ENCODE results near the gene ZNF521.

ZNF521 gene

GRCh38 chr18:25019086-25019860, 332.7 kb downstream of the ZNF521 start:
- Histone ChIP-seq H3K27ac (ENCODE audit: low read depth, low read length) (no peak overlapping the region), H3K4me3 (ENCODE audit: low read length) (no peak overlapping the region), H3K27me3 (ENCODE audit: control insufficient read depth, insufficient read depth, low read length) (no peaks in the 10 kb centered on the region), H3K36me3 (ENCODE audit: control insufficient read depth, insufficient read depth, low read length) (no peaks in the 10 kb centered on the region), H3K4me1 (ENCODE audit: control insufficient read depth, insufficient read depth, low read length) (no peaks in the 10 kb centered on the region), H3K9ac (ENCODE audit: low read length) (no peak overlapping the region)

DNA sequence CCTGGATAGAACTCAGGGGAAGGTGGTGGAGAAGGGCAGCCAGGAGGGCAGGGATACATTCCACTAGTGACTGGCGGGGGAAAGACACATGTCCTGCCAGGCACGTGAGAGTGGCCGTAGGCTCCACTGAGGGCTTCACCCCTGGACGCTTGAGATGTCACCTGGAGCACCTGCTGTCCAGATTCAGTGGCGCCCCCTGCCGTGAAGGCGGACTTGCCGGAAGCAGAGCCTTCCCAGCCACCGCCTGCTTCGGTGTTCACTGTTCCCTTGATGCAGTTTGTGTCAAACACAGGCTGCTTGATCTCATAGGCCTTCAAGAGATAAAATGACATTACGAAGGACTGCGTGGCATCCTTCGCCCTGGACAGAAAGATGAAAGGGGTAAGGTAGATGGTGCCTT, 335.3 kb downstream of the ZNF521 start:
- H3K9ac ChIP-seq (ENCODE audit: low read length), result no peak overlapping the region
- no peaks in the 10 kb centered on the region for H3K27me3 ChIP-seq (ENCODE audit: control insufficient read depth, insufficient read depth, low read length)
- H3K27ac ChIP-seq (ENCODE audit: low read depth, low read length), result no peak overlapping the region
- no peaks in the 10 kb centered on the region for H3K36me3 ChIP-seq (ENCODE audit: control insufficient read depth, insufficient read depth, low read length)
- no peak overlapping the region for H3K4me3 ChIP-seq (ENCODE audit: low read length)
- H3K4me1 ChIP-seq (ENCODE audit: control insufficient read depth, insufficient read depth, low read length), result no peaks in the 10 kb centered on the region

DNA sequence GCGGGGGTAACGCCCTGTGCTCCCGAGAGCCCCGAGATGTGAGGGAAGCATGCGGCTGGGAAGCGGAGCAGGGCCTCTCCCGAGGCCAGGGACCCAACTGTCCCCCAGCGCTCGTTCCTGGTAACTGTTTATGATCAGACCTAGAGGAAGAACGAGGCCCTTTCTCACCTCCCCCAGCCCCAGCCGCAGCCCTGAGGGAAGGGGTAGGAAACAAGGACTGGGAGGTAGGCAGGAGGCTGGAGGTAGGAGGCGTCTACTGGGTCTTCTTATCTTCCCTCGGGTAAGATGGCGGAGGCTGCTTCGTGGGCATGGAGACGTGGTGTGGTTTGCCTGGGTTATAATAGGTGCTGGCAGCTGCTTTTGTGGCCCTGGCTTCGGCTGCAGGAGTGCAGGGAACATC, 335.8 kb downstream of the ZNF521 start:
- no peak overlapping the region for H3K4me3 ChIP-seq (ENCODE audit: low read length)
- H3K27ac ChIP-seq (ENCODE audit: low read depth, low read length), result no peak overlapping the region
- no peak overlapping the region for H3K9ac ChIP-seq (ENCODE audit: low read length)
- no peaks in the 10 kb centered on the region for H3K36me3 ChIP-seq (ENCODE audit: control insufficient read depth, insufficient read depth, low read length)
- no peaks in the 10 kb centered on the region for H3K4me1 ChIP-seq (ENCODE audit: control insufficient read depth, insufficient read depth, low read length)
- no peaks in the 10 kb centered on the region for H3K27me3 ChIP-seq (ENCODE audit: control insufficient read depth, insufficient read depth, low read length)
